Measurements from ENCODE around the gene RAB8B.

DNA sequence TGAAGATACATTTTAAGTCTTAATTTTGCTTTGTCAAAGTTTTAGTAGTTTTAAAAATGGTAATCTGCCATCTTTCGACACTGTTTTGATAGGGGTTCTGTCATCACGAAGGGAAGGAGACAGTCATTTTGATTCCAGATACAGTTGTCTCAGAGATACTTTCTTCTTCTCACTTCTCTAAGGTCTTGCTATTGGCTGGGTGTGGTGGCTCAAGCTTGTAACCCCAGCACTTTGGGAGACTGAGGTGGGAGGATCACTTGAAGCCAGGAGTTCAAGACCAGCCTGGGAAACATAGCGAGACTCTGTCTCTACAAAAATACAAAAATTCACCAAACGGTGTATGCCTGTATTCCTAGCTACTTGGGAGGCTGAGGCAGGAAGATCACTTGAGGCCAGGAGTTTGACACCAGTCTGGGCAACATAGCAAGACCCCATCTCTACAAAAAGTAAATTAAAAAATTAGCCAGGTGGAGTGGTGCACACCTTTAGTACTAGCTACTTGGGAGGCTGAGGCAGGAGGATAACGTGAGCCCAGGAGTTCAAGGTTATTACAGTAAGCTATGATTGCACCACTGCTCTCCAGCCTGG is 3.3 kb downstream of the RAB8B start:
- TF ChIP-seq POLR2A (IDR thresholded peaks at IDR 0.05; ENCODE audit: low read length) (no peak), GATA1 (IDR thresholded peaks at IDR 0.05; ENCODE audit: low read depth, low read length) (no peak)
